Activated naive CD8-positive, alpha-beta T cell treated with anti-CD3 and anti-CD28 coated beads, Interleukin-2, amount 50 U/mL, for 24 hours (primary cell): ENCODE data around the gene TOMM40L.

Experiments
- ATAC-seq: fragments of 150-1000 bp; cut with Tn5 transposase; one replicate; pipeline ENCODE4 v1.10.0; 2021
- DNase-seq: peaks from one replicate; pipeline ENCODE4 v3.0.0; 2021
- H3K27ac Mint-ChIP-seq: one replicate; pipeline ENCODE4 v1.8.0; 2021; ENCODE audit warnings: mild to moderate bottlenecking, mixed read lengths
- H3K27me3 Mint-ChIP-seq: one replicate; pipeline ENCODE4 v1.8.0; 2021; ENCODE audit warnings: mixed read lengths
- H3K36me3 Mint-ChIP-seq: one replicate; pipeline ENCODE4 v1.8.0; 2021; ENCODE audit warnings: low read depth, mixed read lengths
- H3K4me1 Mint-ChIP-seq: one replicate; pipeline ENCODE4 v1.8.0; 2021; ENCODE audit warnings: mixed read lengths
- H3K4me3 Mint-ChIP-seq: one replicate; pipeline ENCODE4 v1.8.0; 2021; ENCODE audit warnings: mild to moderate bottlenecking, moderate library complexity, mixed read lengths
- H3K9me3 Mint-ChIP-seq: one replicate; pipeline ENCODE4 v1.8.0; 2021; ENCODE audit warnings: mixed read lengths

The TOMM40L gene

DNA sequence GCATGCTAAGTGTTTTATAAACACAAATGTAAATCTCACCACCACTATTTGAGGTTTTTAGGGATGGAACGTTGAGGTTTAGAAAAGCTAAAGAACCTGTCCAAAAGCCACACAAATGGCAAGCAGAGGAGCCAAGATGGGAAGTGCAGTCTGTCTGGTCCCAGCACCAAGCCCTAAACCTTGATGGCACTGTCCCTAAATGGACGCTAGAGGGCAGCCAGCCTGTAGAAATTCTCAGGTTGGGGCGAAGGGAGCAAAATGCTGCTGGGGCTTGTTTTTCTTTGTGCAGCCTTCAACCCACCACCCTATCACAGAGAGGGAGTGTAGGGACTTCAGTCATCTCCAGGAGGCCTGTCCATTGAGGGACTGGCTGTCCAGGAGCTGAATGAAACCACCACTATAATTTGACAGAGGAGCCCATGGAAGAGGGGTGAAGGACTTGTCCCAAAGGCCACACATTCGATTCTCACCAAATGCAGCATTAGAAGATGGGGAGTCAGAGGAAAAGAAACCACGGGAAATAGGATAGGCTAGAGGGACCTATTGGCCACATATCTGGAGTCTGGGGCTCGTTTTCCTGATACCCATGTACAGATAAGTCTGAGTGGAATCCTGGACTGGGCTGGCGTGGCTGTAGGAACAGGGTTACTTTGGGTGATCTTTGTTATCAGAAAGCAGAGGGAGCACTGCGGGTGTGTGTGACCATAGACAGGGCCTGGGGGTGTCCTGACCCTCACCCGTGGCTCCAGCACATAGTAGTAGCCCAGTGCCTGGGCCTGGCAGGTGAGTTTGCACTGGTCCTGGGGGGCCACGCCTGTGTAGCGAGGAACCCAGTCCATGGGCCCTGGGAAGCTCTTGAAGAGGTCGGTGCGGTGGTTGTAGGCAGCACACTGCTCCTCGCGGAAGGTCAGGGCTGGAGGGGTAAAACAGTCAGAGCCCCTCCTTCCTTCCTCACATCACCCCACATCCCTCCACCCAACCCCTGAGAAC is 33.1 kb upstream of the TOMM40L start:
- Mint-ChIP-seq H3K27ac (peak overlapping the region; percentile 24), H3K27me3 (no peaks in the 10 kb centered on the region), H3K4me3 (no peak overlapping the region), H3K4me1 (peaks cover 34% of the 10 kb centered on the region), H3K36me3 (no peaks in the 10 kb centered on the region), H3K9me3 (no peaks in the 10 kb centered on the region)
- ATAC-seq, result peak; percentile 87
- DNase-seq, result peak; percentile 62

GRCh38 chr1:161193561-161194235 is 32.2 kb upstream of the TOMM40L start:
- Mint-ChIP-seq H3K4me3 (no peak overlapping the region), H3K4me1 (peaks cover 29% of the 10 kb centered on the region), H3K9me3 (no peaks in the 10 kb centered on the region), H3K36me3 (no peaks in the 10 kb centered on the region), H3K27me3 (no peaks in the 10 kb centered on the region), H3K27ac (no peak overlapping the region)
- DNase-seq, result no peak
- ATAC-seq, result no peak

GRCh38 chr1:161195171-161195570 is 30.7 kb upstream of the TOMM40L start:
- no peak for ATAC-seq
- peaks cover 31% of the 10 kb centered on the region for H3K4me1 Mint-ChIP-seq

GRCh38 chr1:161196111-161196510 is 29.7 kb upstream of the TOMM40L start:
- peaks cover 41% of the 10 kb centered on the region for H3K4me1 Mint-ChIP-seq
- no peaks in the 10 kb centered on the region for H3K36me3 Mint-ChIP-seq
- no peaks in the 10 kb centered on the region for H3K9me3 Mint-ChIP-seq
- no peak overlapping the region for H3K27ac Mint-ChIP-seq
- no peaks in the 10 kb centered on the region for H3K27me3 Mint-ChIP-seq
- no peak overlapping the region for H3K4me3 Mint-ChIP-seq
- DNase-seq (no peak), ATAC-seq (no peak)

More at GRCh38 chr1:161195171-161195570, 30.7 kb upstream of the TOMM40L start:
- H3K9me3 Mint-ChIP-seq, result no peaks in the 10 kb centered on the region
- no peaks in the 10 kb centered on the region for H3K27me3 Mint-ChIP-seq
- no peaks in the 10 kb centered on the region for H3K36me3 Mint-ChIP-seq
- peak overlapping the region; percentile 42 for H3K27ac Mint-ChIP-seq
- no peak overlapping the region for H3K4me3 Mint-ChIP-seq
- no peak for DNase-seq

DNA sequence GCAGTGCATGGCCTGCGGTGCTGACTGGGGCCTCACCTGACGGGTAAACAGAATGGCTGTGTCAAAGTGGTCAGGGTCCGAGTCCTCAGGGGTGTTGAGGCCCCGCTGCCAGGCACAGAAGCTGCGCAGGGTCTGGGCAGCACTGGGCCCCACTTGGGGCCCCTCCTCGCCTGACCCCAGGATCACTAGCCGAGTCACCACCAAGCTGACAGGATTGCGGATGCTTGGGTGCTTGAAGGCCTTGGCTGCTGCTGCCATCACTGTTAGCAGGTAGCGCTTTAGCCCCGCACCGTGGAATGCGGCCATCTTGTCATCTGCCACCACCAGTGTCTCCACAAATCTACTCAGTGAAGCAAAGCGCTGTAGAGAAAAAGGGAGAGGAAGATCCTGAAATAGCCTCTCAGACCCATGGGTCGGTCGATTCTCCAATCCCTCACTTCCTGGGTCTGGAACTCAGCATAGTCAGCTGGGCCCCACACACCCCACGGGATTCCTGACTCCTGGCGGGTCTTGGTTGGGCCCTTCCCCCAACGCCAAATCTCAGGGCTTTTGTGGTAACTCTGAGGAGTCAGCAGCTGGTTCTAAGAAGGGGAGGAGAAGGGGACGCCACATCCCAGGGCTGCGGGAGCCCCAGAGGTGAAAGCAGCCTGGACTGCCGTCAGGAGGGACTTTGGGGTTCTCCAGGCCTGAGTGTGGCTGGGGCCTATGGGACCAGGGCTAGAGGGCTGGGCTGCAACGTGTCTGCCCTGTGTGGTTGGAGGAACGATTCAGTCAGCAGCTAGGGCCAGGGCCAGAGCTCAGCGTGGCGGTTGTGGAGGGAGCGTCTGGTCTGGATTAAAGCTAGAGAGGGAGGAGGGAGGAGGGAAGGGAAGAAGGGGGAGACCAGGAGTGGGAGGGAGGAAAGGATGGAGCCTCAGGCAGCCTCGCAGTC is 29.1 kb upstream of the TOMM40L start:
- no peak overlapping the region for H3K27ac Mint-ChIP-seq

DNA sequence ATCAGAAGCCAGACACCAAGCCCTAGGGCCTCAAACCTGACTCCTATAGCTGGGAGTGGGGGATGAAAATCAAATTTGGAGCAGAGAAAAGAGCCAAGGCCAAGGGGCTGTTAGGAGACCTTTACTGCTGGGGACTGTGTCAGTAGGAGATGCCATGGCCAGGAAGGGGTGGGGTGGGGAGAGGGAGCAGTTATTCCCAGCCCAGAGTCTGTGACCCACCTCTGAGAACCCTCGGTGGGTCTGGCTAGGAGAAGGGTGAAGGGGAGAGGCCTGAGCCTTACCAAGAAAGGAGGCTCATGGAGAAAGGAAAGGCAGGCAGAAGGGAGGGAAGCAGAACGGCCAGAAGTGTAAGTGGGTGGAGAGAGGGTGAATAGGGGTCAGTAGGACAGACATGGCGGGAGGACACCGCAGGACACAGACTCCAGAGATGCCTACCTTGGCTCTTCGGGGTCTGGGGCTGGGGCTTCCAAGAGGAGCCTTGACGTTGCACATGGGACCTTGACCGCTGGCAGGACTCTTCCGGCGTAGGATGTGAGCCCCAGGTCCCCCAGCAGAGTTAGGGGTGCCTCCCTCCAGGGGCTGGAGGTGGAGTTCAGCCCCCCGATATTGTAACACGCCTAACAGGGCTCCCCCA is 28.2 kb upstream of the TOMM40L start:
- DNase-seq (no peak), ATAC-seq (no peak)
- H3K4me3 Mint-ChIP-seq, result no peak overlapping the region
- no peaks in the 10 kb centered on the region for H3K9me3 Mint-ChIP-seq
- peaks cover 46% of the 10 kb centered on the region for H3K4me1 Mint-ChIP-seq
- no peaks in the 10 kb centered on the region for H3K36me3 Mint-ChIP-seq
- no peak overlapping the region for H3K27ac Mint-ChIP-seq
- no peaks in the 10 kb centered on the region for H3K27me3 Mint-ChIP-seq

More for the DNA sequence above, 29.1 kb upstream of the TOMM40L start:
- Mint-ChIP-seq H3K36me3 (no peaks in the 10 kb centered on the region), H3K4me1 (peaks cover 48% of the 10 kb centered on the region), H3K27me3 (no peaks in the 10 kb centered on the region), H3K4me3 (no peak overlapping the region), H3K9me3 (no peaks in the 10 kb centered on the region)
- ATAC-seq (no peak), DNase-seq (no peak)

DNA sequence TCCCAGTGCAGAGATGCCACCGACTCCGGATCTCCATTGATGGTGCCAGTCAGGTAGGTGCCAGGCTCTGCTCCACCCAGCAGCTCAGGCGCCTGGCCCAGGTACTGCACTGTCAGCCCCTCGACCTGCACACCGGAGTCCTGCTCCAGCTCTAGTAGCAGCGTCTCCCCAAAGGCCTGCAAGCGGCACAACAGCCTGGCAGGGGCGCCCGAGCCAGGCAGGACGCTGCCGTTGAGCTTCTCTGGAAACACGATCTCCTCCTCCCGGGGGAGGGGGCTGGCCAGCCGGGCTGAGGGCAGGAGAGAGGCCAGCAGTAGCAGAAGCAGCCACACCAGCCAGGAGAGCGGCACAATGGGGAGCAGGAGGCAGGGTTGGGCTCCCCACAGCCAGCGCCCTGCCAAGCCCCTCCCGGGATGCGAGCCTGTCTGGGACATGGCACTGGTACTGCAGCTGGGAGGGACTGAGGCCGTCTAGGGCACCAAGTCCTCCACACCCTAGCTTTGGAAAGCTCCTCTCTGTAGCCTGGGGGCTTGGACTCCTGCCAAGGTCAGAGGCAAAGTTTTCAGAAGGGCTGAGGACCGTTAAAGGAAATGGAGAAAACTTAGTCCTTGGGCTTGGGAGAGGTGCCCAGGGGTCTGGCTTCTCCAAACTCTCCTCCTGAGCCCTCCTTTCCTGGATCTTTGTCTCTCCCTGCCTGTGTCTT is 27.5 kb upstream of the TOMM40L start:
- DNase-seq (no peak), ATAC-seq (no peak)
- Mint-ChIP-seq H3K27me3 (no peaks in the 10 kb centered on the region), H3K36me3 (no peaks in the 10 kb centered on the region), H3K27ac (no peak overlapping the region), H3K4me1 (peaks cover 50% of the 10 kb centered on the region), H3K9me3 (no peaks in the 10 kb centered on the region), H3K4me3 (no peak overlapping the region)

DNA sequence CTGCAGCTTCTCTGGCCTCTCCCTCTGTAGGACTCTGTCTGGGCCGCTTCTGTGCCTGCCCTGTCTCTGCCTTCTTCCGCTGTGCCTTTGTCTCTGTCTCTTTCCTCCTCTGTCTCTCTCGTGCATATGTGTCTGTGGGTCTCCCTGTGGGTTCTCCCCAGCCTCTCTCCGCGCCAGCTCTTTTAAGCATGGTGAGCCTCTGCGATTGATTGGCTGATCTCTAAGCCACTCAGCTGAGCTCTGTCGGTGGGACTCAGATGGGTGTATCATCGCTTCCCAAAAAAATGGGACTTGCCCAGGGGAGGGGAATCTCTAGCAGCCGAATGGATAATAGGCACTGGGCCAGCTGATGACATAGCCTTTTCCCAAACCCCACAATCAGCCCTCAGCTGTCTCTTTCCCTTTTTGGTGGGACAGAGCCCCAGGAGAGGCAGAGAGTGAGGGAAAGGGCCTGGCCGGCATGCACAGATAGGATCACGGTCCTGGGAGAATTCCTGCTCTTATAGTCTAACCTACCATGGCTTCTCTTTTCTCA is 26.9 kb upstream of the TOMM40L start, which contains the start of gene ADAMTS4:
TSS of gene ADAMTS4 (minus strand) at position 158 of the 535 bp plus-strand sequence. CDS start 427 bp downstream, outside the sequence.
- H3K9me3 Mint-ChIP-seq, result no peaks in the 10 kb centered on the region
- DNase-seq (no peak), ATAC-seq (no peak)
- H3K4me3 Mint-ChIP-seq, result peak within 1 kb of the TSS; percentile 63
- H3K27ac Mint-ChIP-seq, result peak within 1 kb of the TSS; percentile 89
- peaks cover 54% of the 10 kb centered on the region for H3K4me1 Mint-ChIP-seq
- H3K27me3 Mint-ChIP-seq, result no peaks in the 10 kb centered on the region
- peaks cover 5% of the 10 kb centered on the region for H3K36me3 Mint-ChIP-seq

DNA sequence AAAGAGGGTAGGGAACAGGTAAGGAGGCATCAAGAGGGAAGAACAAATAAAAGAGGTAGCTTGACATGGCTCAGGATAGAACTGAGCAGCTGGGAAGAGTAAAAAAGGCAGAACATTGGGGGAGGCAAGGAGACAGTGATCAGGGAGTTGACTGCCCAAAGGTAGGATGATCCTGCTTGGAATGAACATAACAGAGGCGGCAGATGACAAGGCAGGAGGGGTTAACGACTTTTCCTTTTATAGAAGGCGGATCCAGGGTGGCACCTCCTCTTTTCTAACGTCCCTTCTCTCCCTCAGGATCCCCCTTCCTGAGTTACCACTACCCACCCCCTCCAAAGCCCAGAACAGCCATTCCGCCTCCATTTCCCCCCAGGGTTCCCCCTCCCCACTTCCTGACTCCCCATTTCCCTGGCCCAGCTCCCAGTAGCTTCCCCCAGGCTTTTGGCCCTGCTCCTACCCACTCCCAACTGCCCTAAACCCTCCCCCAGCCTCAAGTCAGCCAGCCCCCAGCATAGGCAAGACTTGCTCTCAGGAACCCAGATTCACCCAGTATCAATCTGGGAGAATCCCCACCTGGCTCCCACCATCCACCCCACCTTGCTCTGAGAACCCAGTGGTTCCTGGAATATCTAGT is 26.2 kb upstream of the TOMM40L start:
- no peak for DNase-seq
- Mint-ChIP-seq H3K9me3 (no peaks in the 10 kb centered on the region), H3K27me3 (no peaks in the 10 kb centered on the region), H3K4me3 (peak overlapping the region; percentile 63), H3K27ac (peak overlapping the region; percentile 89), H3K4me1 (peaks cover 56% of the 10 kb centered on the region), H3K36me3 (peaks cover 11% of the 10 kb centered on the region)
- no peak for ATAC-seq

GRCh38 chr1:161200421-161200991 is 25.4 kb upstream of the TOMM40L start:
- Mint-ChIP-seq H3K4me1 (peaks cover 54% of the 10 kb centered on the region), H3K36me3 (peaks cover 18% of the 10 kb centered on the region), H3K4me3 (peak overlapping the region; percentile 63), H3K27me3 (no peaks in the 10 kb centered on the region), H3K9me3 (no peaks in the 10 kb centered on the region), H3K27ac (peak overlapping the region; percentile 89)
- ATAC-seq (no peak), DNase-seq (no peak)

DNA sequence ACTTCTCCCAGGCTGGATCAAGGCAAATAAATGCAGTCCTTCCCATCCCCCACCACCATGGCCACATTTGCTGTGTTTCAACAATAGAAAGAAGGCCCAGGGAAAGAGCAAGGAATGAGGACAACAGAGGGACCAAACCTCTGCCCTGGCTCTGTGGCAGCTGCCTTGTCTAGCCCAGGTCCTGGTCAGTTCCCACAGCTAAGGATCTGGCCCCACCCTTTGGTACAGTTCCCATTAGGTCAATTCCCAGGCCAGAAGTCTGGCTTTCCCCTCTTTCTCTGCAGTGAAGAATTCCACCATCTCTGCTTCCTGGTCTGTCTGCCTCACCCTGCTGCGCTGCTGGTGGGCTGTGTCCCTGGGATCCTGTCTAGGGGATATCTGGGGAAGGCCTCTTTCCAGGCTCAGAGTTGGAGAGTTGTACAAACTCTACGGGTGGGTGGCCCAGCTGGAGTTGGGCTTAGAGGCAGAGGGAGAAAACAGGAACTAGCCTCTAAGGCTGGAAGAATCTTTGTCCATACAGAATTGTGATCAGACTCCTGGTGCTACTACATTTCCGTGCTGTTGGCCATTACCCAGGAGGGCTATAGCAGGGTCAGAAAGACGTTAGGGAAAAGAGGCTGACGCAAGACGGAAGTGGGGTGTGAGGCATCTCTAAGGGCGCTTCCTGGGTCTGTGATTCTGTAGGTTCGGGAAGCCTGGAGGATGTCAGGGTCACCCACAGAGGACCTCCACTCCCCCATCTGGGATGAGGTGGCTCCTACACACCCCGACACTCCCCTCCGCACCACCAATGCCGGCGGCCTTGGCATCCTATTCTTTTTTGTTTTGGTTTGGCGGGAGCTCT is 24.6 kb upstream of the TOMM40L start:
- Mint-ChIP-seq H3K4me3 (peak overlapping the region; percentile 91), H3K9me3 (no peaks in the 10 kb centered on the region), H3K27ac (peak overlapping the region; percentile 89), H3K4me1 (peaks cover 54% of the 10 kb centered on the region), H3K27me3 (no peaks in the 10 kb centered on the region), H3K36me3 (peaks cover 22% of the 10 kb centered on the region)
- no peak for DNase-seq
- ATAC-seq, result no peak
